Urinary bladder (tissue), 4 donors: Measurements from ENCODE around the gene MB. TPM values are rescaled to one million over a fixed set of nuclear protein-coding genes. Genes with fewer than 3 reads are reported as not detected.

Experiments
- DNase-seq: peaks from one replicate; pipeline ENCODE4 v3.0.0-alpha.2; 2015; ENCODE audit errors: extremely low spot score
- H3K27ac ChIP-seq: one replicate; pipeline ENCODE4 v1.5.1; 2013; ENCODE audit warnings: low read depth, mild to moderate bottlenecking, moderate library complexity
- H3K36me3 ChIP-seq: one replicate; pipeline ENCODE4 v1.6.1; 2013; ENCODE audit warnings: mild to moderate bottlenecking, moderate library complexity; ENCODE audit not compliant: insufficient read depth
- H3K4me1 ChIP-seq: one replicate; pipeline ENCODE4 v1.6.1; 2013; ENCODE audit warnings: mild to moderate bottlenecking, moderate library complexity; ENCODE audit not compliant: insufficient read depth
- H3K4me3 ChIP-seq: one replicate; pipeline ENCODE4 v1.5.1; 2013; ENCODE audit warnings: low read depth, low read length
- WGBS: extraction: QIAGEN DNeasy Blood & Tissue Kit; methylation state at CpG from one replicate; pipeline ENCODE4 v1.1.7; 2013; 5-methylcytosine and 5-hydroxymethylcytosine counted together
- polyA plus RNA-seq: library from polyadenylated mRNA; stranded (reverse); fragments of 200-250 nt; gene quantifications from one replicate; pipeline ENCODE4 v1.2.3, GENCODE V29; 2013
- total RNA-seq: library from RNA; depleted of rRNA; stranded (reverse); fragments of >200 nt; gene quantifications from one replicate; pipeline ENCODE4 v1.2.3, GENCODE V29; 2014
- donor health status: healthy with polysubstance abuse.
- donor health status: healthy.

MB gene
- total and polyA plus RNA-seq, 2 donors = 0.32 to 12.5 TPM

GRCh38 chr22:35648066-35649025 is 31.2 kb upstream of the MB start, which contains the start of gene APOL6:
Gene APOL6 (plus strand): TSS chr22:35648446. CDS start chr22:35656426, 7,980 bp downstream.
- Histone ChIP-seq H3K27ac (peak within 1 kb of the TSS; percentile 98), H3K4me1 (no peaks in the 10 kb centered on the region), H3K36me3 (no peaks in the 10 kb centered on the region), H3K4me3 (peak within 1 kb of the TSS; percentile 80)
- no peak for DNase-seq
- 22% methylated on average over 18 of the region's 18 CpGs for WGBS

- Histone ChIP-seq H3K36me3 (no peaks in the 10 kb centered on the region), H3K4me1 (peaks cover 1% of the 10 kb centered on the region), H3K27ac (no peak overlapping the region), H3K4me3 (no peak overlapping the region)
- WGBS = 96% methylated on average over 4 of the region's 4 CpGs
- no peak for DNase-seq
Observed at GRCh38 chr22:35645646-35646045, 28.5 kb upstream of the MB start.

GRCh38 chr22:35643991-35644390 is 26.9 kb upstream of the MB start:
- WGBS = 98% methylated on average over 1 of the region's 1 CpG
- Histone ChIP-seq H3K4me3 (no peak overlapping the region), H3K27ac (no peak overlapping the region), H3K36me3 (no peaks in the 10 kb centered on the region), H3K4me1 (peaks cover 1% of the 10 kb centered on the region)
- DNase-seq = no peak

DNA sequence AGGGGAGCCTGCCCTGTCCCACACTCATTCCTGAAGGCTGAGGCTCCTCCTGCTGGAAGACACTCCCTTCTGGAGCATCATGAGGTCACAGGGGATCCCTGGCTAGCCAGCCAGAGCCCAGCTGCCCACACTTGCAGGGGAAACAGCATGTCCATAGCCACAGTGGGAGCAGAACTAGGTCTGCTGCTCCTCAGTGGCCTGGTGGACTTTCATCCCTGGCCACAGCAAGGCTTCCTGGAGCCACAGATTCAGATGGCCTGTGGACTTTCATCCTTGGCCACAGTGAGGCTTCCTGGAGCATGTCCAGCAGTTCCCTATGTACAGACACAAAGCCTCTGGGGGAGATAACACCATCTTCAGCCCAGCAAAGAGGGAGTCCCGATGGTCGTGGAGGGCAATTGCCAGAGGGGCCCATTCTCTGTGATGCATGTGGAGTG is 25.2 kb upstream of the MB start:
- DNase-seq = no peak
- no peak overlapping the region for H3K4me3 ChIP-seq
- H3K4me1 ChIP-seq = peaks cover 1% of the 10 kb centered on the region
- WGBS = 54% methylated on average over 2 of the region's 2 CpGs
- no peaks in the 10 kb centered on the region for H3K36me3 ChIP-seq
- no peak overlapping the region for H3K27ac ChIP-seq

- Histone ChIP-seq H3K27ac (no peak overlapping the region), H3K4me3 (no peak overlapping the region), H3K36me3 (no peaks in the 10 kb centered on the region), H3K4me1 (peaks cover 1% of the 10 kb centered on the region)
- no peak for DNase-seq
- WGBS = 83% methylated on average over 7 of the region's 7 CpGs
Observed at GRCh38 chr22:35641494-35642120, 24.5 kb upstream of the MB start.

GRCh38 chr22:35638410-35638809 is 21.3 kb upstream of the MB start:
- no peak overlapping the region for H3K4me3 ChIP-seq
- peak overlapping the region; percentile 86 for H3K27ac ChIP-seq

DNA sequence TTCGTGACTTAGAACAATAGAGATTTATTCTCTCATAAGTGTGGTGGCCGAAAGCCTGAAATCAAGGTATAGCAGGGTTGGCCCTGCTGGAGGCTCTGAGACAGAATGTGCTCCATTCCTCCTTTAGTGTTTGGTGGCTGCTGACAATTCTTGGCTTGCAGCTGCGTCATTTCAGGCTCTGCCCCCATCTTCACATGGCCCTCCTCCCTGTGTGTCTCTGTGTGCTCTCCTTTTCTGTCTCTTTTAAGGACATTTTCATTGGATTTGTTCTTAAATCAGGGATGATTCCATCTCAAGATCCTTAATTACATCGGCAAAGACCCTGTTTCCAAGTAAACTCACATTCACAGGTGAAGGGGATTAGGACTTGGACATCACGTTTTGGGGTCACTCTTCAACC is 20.9 kb upstream of the MB start:
- H3K4me1 ChIP-seq = peaks cover 1% of the 10 kb centered on the region
- no peak for DNase-seq
- no peak overlapping the region for H3K4me3 ChIP-seq
- peak overlapping the region; percentile 78 for H3K27ac ChIP-seq
- no peaks in the 10 kb centered on the region for H3K36me3 ChIP-seq
- 44% methylated on average over 5 of the region's 5 CpGs for WGBS

More at GRCh38 chr22:35638410-35638809, 21.3 kb upstream of the MB start:
- H3K36me3 ChIP-seq = no peaks in the 10 kb centered on the region
- 16% methylated on average over 13 of the region's 13 CpGs for WGBS
- peaks cover 1% of the 10 kb centered on the region for H3K4me1 ChIP-seq
- peak; percentile 53 for DNase-seq

- no peaks in the 10 kb centered on the region for H3K36me3 ChIP-seq
- 71% methylated on average over 5 of the region's 5 CpGs for WGBS
- peak overlapping the region; percentile 14 for H3K27ac ChIP-seq
- H3K4me1 ChIP-seq = peaks cover 1% of the 10 kb centered on the region
- DNase-seq = no peak
- H3K4me3 ChIP-seq = no peak overlapping the region
Observed at GRCh38 chr22:35637254-35637653, 20.1 kb upstream of the MB start.

DNA sequence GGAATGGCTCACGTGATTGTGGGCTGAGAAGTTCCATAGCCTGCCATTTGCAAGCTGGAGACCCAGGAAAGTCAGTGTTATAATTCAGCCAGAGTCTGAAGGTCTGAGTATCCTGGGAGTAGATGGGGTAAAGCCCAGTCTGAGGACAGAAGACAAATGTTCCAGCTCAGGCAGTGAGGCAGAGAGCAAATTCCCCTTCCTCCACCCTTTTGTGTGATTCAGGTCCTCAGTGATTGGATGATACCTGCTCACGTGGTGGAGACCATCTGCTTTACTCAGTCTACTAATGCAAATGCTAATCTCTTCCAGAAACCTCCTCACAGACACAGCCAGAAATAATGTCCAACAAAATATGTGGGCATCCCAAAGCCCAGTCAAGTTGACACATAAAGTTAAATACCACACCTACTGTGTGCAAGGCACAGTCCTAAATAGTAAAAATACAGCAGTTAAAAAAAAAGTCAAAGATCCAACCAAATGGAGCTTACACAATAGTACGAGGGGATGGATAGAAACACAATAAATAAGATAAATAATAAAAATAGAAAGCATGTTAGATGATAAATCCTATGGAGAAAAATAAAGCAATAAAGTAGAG is 17.9 kb upstream of the MB start:
- Histone ChIP-seq H3K27ac (no peak overlapping the region), H3K4me3 (no peak overlapping the region), H3K36me3 (no peaks in the 10 kb centered on the region), H3K4me1 (no peaks in the 10 kb centered on the region)
- DNase-seq = no peak
- WGBS = 71% methylated on average over 3 of the region's 3 CpGs

DNA sequence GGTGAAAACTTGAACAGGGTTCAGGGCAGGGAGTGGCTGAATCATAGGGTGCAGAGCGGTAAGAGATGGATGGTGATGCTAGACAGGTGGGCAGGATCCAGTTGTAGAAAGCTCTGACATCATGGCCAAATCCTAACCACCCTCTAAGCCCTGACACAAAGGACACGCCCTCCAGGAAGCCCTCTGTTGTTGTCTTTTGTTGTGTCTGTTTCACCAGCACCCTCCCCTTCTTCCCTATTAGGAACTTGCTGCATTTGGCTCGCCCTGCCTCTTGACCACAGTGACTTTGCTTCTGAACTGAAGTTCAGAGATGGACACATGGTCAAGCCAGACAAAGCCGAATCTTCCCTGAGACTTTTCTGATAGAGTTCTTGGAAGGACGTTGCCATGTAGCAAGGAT is 16.9 kb upstream of the MB start:
- WGBS = 75% methylated on average over 5 of the region's 5 CpGs
- no peak overlapping the region for H3K27ac ChIP-seq
- H3K4me3 ChIP-seq = no peak overlapping the region
- no peak for DNase-seq
- no peaks in the 10 kb centered on the region for H3K4me1 ChIP-seq
- no peaks in the 10 kb centered on the region for H3K36me3 ChIP-seq

DNA sequence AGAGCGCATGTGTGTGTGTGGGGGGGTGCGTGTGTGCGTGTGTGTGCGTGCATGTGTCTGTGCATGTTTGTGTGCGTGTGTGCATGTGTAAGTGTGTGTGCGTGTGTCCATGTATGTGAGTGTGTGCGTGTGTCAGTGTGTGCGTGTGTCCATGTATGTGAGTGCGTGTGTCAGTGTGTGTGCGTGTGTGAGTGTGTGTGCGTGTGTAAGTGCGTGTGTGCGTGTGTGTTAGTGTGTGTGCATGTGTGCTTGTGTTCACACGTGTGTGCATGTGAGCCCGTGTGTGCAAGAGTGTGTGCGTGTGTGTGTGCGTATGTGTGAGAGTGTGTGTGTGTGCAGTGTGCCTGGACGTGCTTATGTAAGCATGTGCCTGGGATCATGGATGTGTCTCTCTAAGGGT is 16.4 kb upstream of the MB start:
- no peak for DNase-seq
- Histone ChIP-seq H3K4me1 (no peaks in the 10 kb centered on the region), H3K27ac (no peak overlapping the region), H3K36me3 (no peaks in the 10 kb centered on the region), H3K4me3 (no peak overlapping the region)
- WGBS = 83% methylated on average over 18 of the region's 18 CpGs

- 78% methylated on average over 3 of the region's 3 CpGs for WGBS
- no peaks in the 10 kb centered on the region for H3K4me1 ChIP-seq
- no peaks in the 10 kb centered on the region for H3K36me3 ChIP-seq
- DNase-seq = no peak
- H3K4me3 ChIP-seq = no peak overlapping the region
- H3K27ac ChIP-seq = no peak overlapping the region
Observed at GRCh38 chr22:35632935-35633334, 15.8 kb upstream of the MB start.

- Histone ChIP-seq H3K36me3 (no peaks in the 10 kb centered on the region), H3K4me1 (no peaks in the 10 kb centered on the region), H3K4me3 (no peak overlapping the region), H3K27ac (no peak overlapping the region)
- DNase-seq = no peak
- WGBS = 82% methylated on average over 5 of the region's 5 CpGs
Observed at GRCh38 chr22:35631597-35631996, 14.5 kb upstream of the MB start.
